Heart left ventricle (tissue), 13 donors: ENCODE data around the gene MAP1LC3B2.

ENCODE experiments used
- CTCF ChIP-seq, 12 donors: fragments of 200-600 bp; sonication (generic) in 4 of 12; IDR thresholded peaks; one replicate each; pipeline versions ENCODE4 v1.5.0 to v1.8.0; 2018 to 2022; ENCODE audit warnings: antibody characterized with exemption in 12 of 12, mild to moderate bottlenecking in 5 of 12
- POLR2A ChIP-seq, 2 donors: fragments of 450-650 bp; IDR thresholded peaks; one replicate each; pipeline ENCODE4 v1.6.1; 2017; ENCODE audit warnings: antibody characterized with exemption in 2 of 2, mild to moderate bottlenecking in 2 of 2, moderate library complexity in 2 of 2
- donor health status: ischemic (EF 13 %, LVEDD 7.1; RV severe dilation, severe dysfunction).
- donor health status: DM: no; HTN: yes; CAD: no.
- donor health status: DM: no; HTN: no; CAD: no.
- donor health status: ischemic (EF 25% LVEDD 6.9; RV normal size, moderate dysfunction).
- donor health status: ischemic (EF 25% LVEDD 5.7; RV mildly dilated, moderate dysfunction).
- donor health status: ischemic (EF 35%, LVEDD 5.7; RV mildly dilated, moderate dysfunction).
- donor health status: nonischemic (EF 11% LVEDD 7.7; RV severe dilation, severe dysfunction).
- donor health status: DM: yes; HTN: yes; CAD: no.
- donor health status: PGD.
- donor health status: ischemic (EF 29% LVEDD 5.4; RV normal size, mild dysfunction).
- donor health status: nonischemic (EF 23%, LVEDD 6.1; RV moderate dilation, normal function).

- TF ChIP-seq CTCF (IDR thresholded peaks at IDR 0.05), result no peak
- no peak for TF ChIP-seq POLR2A (IDR thresholded peaks at IDR 0.05)
These were observed 23.4 kb downstream of the MAP1LC3B2 start for GRCh38 chr12:116582610-116583009.
